HUES6 (cell line): Measurements from ENCODE around the gene PDYN.

Experiments
- H3K27ac ChIP-seq: 2 replicates; pipeline ENCODE4 v1.7.0; 2013; ENCODE audit warnings: low read depth, mild to moderate bottlenecking, low read length, inconsistent platforms
- H3K27me3 ChIP-seq: 2 replicates; pipeline ENCODE4 v1.6.1; 2013; ENCODE audit warnings: low read length; ENCODE audit not compliant: control insufficient read depth, insufficient read depth
- H3K36me3 ChIP-seq: 2 replicates; pipeline ENCODE4 v1.6.1; 2013; ENCODE audit warnings: low read length; ENCODE audit not compliant: control insufficient read depth, insufficient read depth
- H3K4me1 ChIP-seq: 2 replicates; pipeline ENCODE4 v1.6.1; 2013; ENCODE audit warnings: low read length; ENCODE audit not compliant: control insufficient read depth, insufficient read depth
- H3K4me3 ChIP-seq: 2 replicates; pipeline ENCODE4 v1.5.1; 2013; ENCODE audit warnings: low read depth, low read length
- H3K9ac ChIP-seq: one replicate; pipeline ENCODE4 v1.6.1; 2013; ENCODE audit warnings: mild to moderate bottlenecking, low read length
- H3K9me3 ChIP-seq: 2 replicates; pipeline ENCODE4 v1.6.1; 2013; ENCODE audit warnings: low read depth, low read length; ENCODE audit not compliant: control insufficient read depth, insufficient read depth

Gene PDYN

DNA sequence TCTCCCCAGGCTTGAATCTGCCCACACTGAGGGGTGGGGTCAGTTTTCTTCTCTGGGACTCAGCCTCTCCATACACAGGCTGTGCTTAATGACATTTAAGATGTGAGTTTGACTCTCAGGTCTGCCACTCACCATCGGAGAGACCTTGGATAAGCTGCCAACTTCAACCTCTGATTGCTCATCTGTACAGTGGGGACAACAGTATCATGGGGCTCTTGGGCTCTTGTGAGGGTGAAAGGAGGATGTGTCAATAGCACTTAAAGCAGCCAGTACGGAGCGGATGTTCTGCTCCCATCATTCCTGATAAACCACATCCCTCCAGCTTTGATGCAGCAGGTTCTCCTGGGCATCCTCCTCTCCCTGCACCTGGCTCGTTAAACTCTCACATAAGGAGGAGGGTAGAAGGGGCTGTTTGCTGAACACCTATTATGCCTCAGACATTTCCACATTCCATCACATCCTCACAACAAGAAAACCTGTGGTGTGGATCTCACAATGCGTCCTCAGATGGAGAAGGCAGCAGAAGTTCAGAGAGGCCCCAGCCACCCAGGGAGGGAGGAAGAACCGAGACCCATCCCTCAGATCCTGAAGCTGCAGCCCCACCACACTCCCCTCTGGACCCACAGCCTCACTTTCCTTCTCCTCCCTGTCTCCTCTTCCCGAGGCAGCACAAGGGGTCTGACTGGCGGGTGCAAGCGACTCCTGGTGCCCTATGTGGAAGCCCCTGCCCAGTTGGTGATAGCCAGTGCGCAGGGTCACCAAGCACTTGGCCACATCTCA is 1.9 kb upstream of the PDYN start:
- H3K36me3 ChIP-seq: no peaks in the 10 kb centered on the region
- no peak overlapping the region for H3K9ac ChIP-seq
- no peak overlapping the region for H3K27ac ChIP-seq
- H3K9me3 ChIP-seq: no peaks in the 10 kb centered on the region
- peaks cover 33% of the 10 kb centered on the region for H3K27me3 ChIP-seq
- H3K4me3 ChIP-seq: no peak overlapping the region
- H3K4me1 ChIP-seq: peaks cover 3% of the 10 kb centered on the region; the same call in 1 of the 2 replicates

- Histone ChIP-seq H3K4me1 (peaks cover 5% of the 10 kb centered on the region; the same call in 1 of the 2 replicates), H3K9ac (no peak overlapping the region), H3K36me3 (no peaks in the 10 kb centered on the region), H3K4me3 (no peak overlapping the region), H3K9me3 (no peaks in the 10 kb centered on the region), H3K27me3 (peaks cover 31% of the 10 kb centered on the region), H3K27ac (no peak overlapping the region)
These were observed 769 bp upstream of the PDYN start for GRCh38 chr20:1994627-1995026.

- no peak overlapping the region for H3K4me3 ChIP-seq
- no peaks in the 10 kb centered on the region for H3K9me3 ChIP-seq
- peaks cover 28% of the 10 kb centered on the region for H3K27me3 ChIP-seq
- no peaks in the 10 kb centered on the region for H3K36me3 ChIP-seq
- peaks cover 7% of the 10 kb centered on the region; the same call in 1 of the 2 replicates for H3K4me1 ChIP-seq
- H3K9ac ChIP-seq: no peak overlapping the region
- no peak overlapping the region for H3K27ac ChIP-seq
These were observed 1.3 kb downstream of the PDYN start for GRCh38 chr20:1992359-1993110.

DNA sequence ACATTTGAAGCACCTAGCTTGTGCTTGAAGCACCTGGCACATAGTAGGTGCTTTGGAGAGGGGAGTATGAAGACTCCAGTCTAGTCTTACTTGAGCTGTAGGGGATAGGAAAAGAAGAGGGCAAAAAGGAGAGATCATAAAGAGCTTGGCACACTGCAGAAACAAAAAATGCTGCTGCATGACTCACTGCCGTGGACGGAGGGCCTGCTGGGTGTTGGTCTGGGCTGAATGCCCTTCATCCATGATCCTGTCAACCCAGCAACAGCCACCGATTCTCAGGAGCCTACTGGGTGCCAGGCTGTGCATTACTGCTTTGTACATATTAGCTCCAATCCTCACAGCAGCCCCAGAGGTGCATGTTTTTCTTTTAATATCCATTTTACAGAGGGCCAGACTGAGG is 6.0 kb downstream of the PDYN start:
- Histone ChIP-seq H3K36me3 (no peaks in the 10 kb centered on the region), H3K4me3 (no peak overlapping the region), H3K27ac (no peak overlapping the region)

DNA sequence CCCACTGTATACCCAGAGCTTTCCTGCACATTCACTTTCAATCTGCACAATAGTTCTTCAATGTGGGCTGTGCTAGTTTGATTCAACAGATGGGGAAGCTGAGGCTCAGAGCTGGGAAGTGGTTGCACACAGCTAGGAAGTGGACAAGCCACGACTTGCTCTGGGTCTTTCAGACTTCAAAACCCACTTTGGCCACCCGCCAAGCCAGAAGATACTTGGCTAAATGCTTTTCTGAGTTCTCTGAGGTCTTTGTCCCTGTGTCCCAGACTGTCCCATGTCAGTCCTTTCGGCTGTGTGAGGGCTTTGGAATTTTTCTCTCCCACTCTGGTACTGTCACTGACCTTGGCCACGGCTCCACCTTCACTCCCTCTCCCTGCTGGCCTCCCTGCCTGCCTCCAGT is 10.6 kb downstream of the PDYN start:
- H3K36me3 ChIP-seq: no peaks in the 10 kb centered on the region
- no peaks in the 10 kb centered on the region for H3K4me1 ChIP-seq
- no peak overlapping the region for H3K4me3 ChIP-seq
- peaks cover 24% of the 10 kb centered on the region for H3K27me3 ChIP-seq
- no peaks in the 10 kb centered on the region for H3K9me3 ChIP-seq
- no peak overlapping the region for H3K9ac ChIP-seq
- H3K27ac ChIP-seq: no peak overlapping the region

More for the DNA sequence above, 6.0 kb downstream of the PDYN start:
- Histone ChIP-seq H3K9me3 (no peaks in the 10 kb centered on the region), H3K4me1 (peaks cover 4% of the 10 kb centered on the region; the same call in 1 of the 2 replicates), H3K9ac (no peak overlapping the region), H3K27me3 (no peaks in the 10 kb centered on the region)

DNA sequence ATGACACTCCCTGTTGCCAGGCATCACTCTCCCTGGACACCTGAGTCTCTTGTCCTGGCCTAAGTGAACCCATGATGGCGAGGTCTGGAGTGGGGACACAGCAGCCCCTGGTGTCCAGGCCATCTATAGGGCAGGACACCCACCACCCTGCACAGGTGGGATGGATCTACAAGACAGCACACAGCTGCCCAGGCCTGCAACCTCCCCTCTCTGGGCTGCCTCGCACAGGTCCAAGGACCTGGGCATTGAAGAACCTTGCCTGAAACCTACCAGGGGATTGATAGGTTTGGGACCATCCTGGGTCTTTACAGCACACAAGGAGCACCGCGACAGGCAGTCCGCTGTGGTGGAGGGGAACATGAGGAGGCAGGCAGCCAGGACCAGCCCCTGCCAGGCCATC is 11.2 kb downstream of the PDYN start:
- Histone ChIP-seq H3K4me3 (no peak overlapping the region), H3K9me3 (no peaks in the 10 kb centered on the region), H3K9ac (no peak overlapping the region), H3K27me3 (peaks cover 30% of the 10 kb centered on the region), H3K4me1 (no peaks in the 10 kb centered on the region), H3K36me3 (no peaks in the 10 kb centered on the region), H3K27ac (no peak overlapping the region)

- H3K4me3 ChIP-seq: no peak overlapping the region
- no peak overlapping the region for H3K27ac ChIP-seq
- H3K9me3 ChIP-seq: no peaks in the 10 kb centered on the region
- peaks cover 38% of the 10 kb centered on the region for H3K27me3 ChIP-seq
- no peaks in the 10 kb centered on the region for H3K4me1 ChIP-seq
- H3K9ac ChIP-seq: no peak overlapping the region
- no peaks in the 10 kb centered on the region for H3K36me3 ChIP-seq
These were observed 14.6 kb downstream of the PDYN start for GRCh38 chr20:1979106-1979778.

DNA sequence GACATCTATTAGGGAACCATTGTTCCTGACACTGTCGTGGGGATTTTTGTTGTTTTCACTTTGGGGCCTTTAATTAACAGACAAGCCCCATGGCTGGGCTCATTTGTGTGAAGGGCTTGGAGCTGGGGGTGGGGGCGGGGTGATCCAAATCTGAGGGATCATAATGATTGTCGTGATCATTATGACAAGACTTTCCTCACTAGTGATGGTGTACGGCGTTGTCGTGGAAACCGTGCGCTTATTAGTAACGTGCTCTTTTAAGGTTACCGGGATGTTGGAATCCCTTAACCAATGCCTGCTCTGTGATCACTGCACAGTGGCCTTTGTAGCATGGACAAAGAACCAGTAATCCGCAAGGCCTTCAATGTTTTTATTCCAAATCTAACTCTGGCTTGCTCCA is 18.6 kb downstream of the PDYN start:
- Histone ChIP-seq H3K27me3 (peaks cover 32% of the 10 kb centered on the region), H3K4me1 (no peaks in the 10 kb centered on the region)

GRCh38 chr20:1973601-1974440 is 20.0 kb downstream of the PDYN start:
- H3K27me3 ChIP-seq: peaks cover 20% of the 10 kb centered on the region
- no peaks in the 10 kb centered on the region for H3K4me1 ChIP-seq
- no peaks in the 10 kb centered on the region for H3K36me3 ChIP-seq
- no peak overlapping the region for H3K9ac ChIP-seq
- H3K9me3 ChIP-seq: no peaks in the 10 kb centered on the region
- no peak overlapping the region for H3K4me3 ChIP-seq
- H3K27ac ChIP-seq: no peak overlapping the region

More for the DNA sequence above, 18.6 kb downstream of the PDYN start:
- Histone ChIP-seq H3K9ac (no peak overlapping the region), H3K4me3 (no peak overlapping the region), H3K27ac (no peak overlapping the region), H3K36me3 (no peaks in the 10 kb centered on the region), H3K9me3 (no peaks in the 10 kb centered on the region)

DNA sequence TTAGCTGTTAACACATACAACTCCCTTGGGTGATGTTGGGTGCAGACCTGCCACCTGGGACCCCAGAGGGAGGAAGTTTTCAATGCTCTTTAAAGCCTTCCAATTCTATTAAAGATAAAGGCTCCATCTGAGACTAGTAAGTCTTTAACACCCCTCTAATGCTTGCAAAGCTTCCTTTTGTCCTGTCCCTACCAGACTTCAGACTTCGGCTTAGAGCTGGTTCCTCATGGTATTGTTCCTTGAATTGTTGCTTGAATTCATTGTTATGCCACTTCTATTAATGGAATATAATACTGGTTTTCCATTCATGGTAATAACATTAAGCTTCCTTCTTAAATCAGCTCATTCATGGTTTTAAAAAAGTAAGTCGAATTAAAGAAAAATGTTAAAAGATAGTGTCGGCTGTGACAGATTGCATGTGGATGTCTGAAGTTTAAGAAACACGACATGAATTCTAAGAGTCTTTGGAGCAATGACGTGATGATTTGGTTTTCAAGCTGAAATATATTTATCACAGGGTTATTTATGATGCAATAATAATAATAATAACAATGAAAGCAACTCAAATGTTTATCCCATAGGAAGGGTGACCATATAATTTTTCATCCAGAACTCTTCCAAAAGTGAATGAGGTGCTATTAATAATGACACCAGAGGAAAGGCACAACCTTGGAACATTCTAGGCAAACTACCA is 21.8 kb downstream of the PDYN start:
- H3K4me1 ChIP-seq: no peaks in the 10 kb centered on the region
- no peak overlapping the region for H3K27ac ChIP-seq
- H3K4me3 ChIP-seq: no peak overlapping the region
- no peak overlapping the region for H3K9ac ChIP-seq
- peaks cover 2% of the 10 kb centered on the region for H3K27me3 ChIP-seq
- no peaks in the 10 kb centered on the region for H3K9me3 ChIP-seq
- no peaks in the 10 kb centered on the region for H3K36me3 ChIP-seq
